ENCODE measurements around the gene TMEM38B. TPM values are rescaled to one million over a fixed set of nuclear protein-coding genes. Genes with fewer than 3 reads are reported as not detected.
"Not testable (repeated sequence)": the region's sequence is repeated elsewhere in the genome, so short reads cannot be mapped to it uniquely, and the experiment has no call there.

The TMEM38B gene
- total RNA-seq, 1 experiment from 2014 or later, result 14.5 TPM

- H3K4me1 Mint-ChIP-seq, result no peaks in the 10 kb centered on the region
- H3K79me1 ChIP-seq (ENCODE audit: insufficient read depth, low read depth, low read length, poor library complexity, severe bottlenecking), result no peaks in the 10 kb centered on the region
These were observed 65.7 kb downstream of the TMEM38B start for GRCh38 chr9:105760053-105760452.

DNA sequence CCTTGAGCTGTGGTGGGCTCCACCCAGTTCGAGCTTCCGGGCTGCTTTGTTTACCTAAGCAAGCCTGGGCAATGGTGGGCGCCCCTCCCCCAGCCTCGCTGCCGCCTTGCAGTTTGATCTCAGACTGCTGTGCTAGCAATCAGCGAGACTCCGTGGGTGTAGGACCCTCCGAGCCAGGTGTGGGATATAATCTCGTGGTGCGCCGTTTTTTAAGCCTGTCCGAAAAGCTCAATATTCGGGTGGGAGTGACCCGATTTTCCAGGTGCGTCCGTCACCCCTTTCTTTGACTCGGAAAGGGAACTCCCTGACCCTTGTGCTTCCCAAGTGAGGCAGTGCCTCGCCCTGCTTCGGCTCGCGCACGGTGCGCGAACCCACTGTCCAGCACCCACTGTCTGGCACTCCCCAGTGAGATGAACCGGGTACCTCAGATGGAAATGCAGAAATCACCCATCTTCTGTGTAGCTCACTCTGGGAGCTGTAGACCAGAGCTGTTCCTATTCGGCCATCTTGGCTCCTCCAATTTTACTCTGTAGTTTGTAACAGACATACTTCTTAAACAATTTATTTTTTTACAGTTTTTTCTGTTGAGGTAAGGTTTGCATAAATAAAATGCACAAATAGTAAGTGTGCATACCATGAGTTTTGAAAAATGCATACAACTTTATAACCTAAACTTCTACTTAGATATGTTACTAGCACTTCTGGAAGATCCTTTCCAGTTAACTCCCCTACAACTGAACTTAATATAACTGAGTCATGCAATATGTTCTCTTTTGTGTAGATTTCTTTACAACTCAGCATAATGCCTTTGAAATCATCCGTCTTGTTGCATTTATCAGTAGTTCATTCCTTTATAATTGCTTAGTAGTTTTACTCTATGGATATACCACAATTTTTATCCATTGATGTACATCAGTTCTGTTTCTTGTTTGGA, 88.5 kb downstream of the TMEM38B start:
- H3K27ac ChIP-seq (ENCODE audit: insufficient read length, low read depth, low read length); H2BK5ac ChIP-seq (ENCODE audit: insufficient read length, low read length); H3K23ac ChIP-seq (ENCODE audit: insufficient read length, low read depth, low read length); H3K9me3 ChIP-seq (ENCODE audit: control insufficient read depth, low read depth, low read length); H2BK20ac ChIP-seq (ENCODE audit: low read depth, low read length, poor library complexity, severe bottlenecking); H2BK120ac ChIP-seq (ENCODE audit: low read depth, low read length, poor library complexity, severe bottlenecking); H3K4me1 ChIP-seq (ENCODE audit: insufficient read depth, low read length); H3K79me2 ChIP-seq (ENCODE audit: insufficient read depth, low read length); H2AFZ ChIP-seq (ENCODE audit: low read length); H4K8ac ChIP-seq (replicated peaks; ENCODE audit: insufficient read length, low read depth, low read length); H4K20me1 ChIP-seq (ENCODE audit: control insufficient read depth, insufficient read depth, insufficient read length); H2BK15ac ChIP-seq (ENCODE audit: low read depth, low read length); H3K27me3 Mint-ChIP-seq (ENCODE audit: low read depth); H3K4ac ChIP-seq (ENCODE audit: low read depth, low read length); H2BK12ac ChIP-seq (ENCODE audit: insufficient read length, low read depth, low read length); H3K56ac ChIP-seq (ENCODE audit: insufficient read length, low read depth, low read length); H3K23me2 ChIP-seq (ENCODE audit: insufficient read length, low read depth, low read length, poor library complexity, severe bottlenecking); H3K27me3 ChIP-seq (ENCODE audit: insufficient read depth, low read length); H3T11ph ChIP-seq (ENCODE audit: low read length); H3K79me1 ChIP-seq (ENCODE audit: insufficient read depth, low read depth, low read length, poor library complexity, severe bottlenecking); H2AK5ac ChIP-seq (ENCODE audit: insufficient read length, low read length); H4K91ac ChIP-seq (ENCODE audit: insufficient read length, low read depth, low read length); H4K5ac ChIP-seq (ENCODE audit: insufficient read length, low read depth, low read length): not testable (repeated sequence)
- Mint-ChIP-seq H3K36me3 (ENCODE audit: insufficient read depth in 1 of 3, low read depth in 3 of 3) (peaks cover 7 to 28% (median 11%) of the 10 kb centered on the region in 3 experiments), H3K9me3 (peaks cover 11 to 27% of the 10 kb centered on the region in 2 experiments), H3K4me1 (peaks cover 5 to 13% of the 10 kb centered on the region in 2 experiments), H3K4me3 (peak overlapping the region; percentile 77 to 79), H3K27ac (peak overlapping the region; percentile 97 to 99 (median 99))
- H3K9ac ChIP-seq (ENCODE audit: extremely low read depth, insufficient read length, low read length), result peak overlapping the region; percentile 68
- peak overlapping the region; percentile 79 for H3K18ac ChIP-seq (ENCODE audit: insufficient read length, low read depth, low read length)
- H3K4me2 ChIP-seq (ENCODE audit: insufficient read depth, insufficient read length, low read length), result peak overlapping the region; percentile 17
- DNase-seq, result peak; percentile 24
- WGBS (ENCODE audit: extremely low coverage, insufficient read length, low lambda C conversion rate), result no CpG with 5 or more reads among the region's 27 CpGs
- peak overlapping the region; percentile 95; the same call in 1 of the 2 replicates for H3K14ac ChIP-seq (ENCODE audit: insufficient read depth, low read length)

More at GRCh38 chr9:105760053-105760452, 65.7 kb downstream of the TMEM38B start:
- Histone ChIP-seq H3K4me2 (ENCODE audit: insufficient read depth, insufficient read length, low read length) (no peak overlapping the region), H3K18ac (ENCODE audit: insufficient read length, low read depth, low read length) (no peak overlapping the region), H3K23me2 (ENCODE audit: insufficient read length, low read depth, low read length, poor library complexity, severe bottlenecking) (no peaks in the 10 kb centered on the region), H3K4ac (ENCODE audit: low read depth, low read length) (no peak overlapping the region), H2BK15ac (ENCODE audit: low read depth, low read length) (no peak overlapping the region), H2AK5ac (ENCODE audit: insufficient read length, low read length) (no peak overlapping the region), H3K9ac (ENCODE audit: extremely low read depth, insufficient read length, low read length) (no peak overlapping the region), H2BK5ac (ENCODE audit: insufficient read length, low read length) (no peak overlapping the region), H3K56ac (ENCODE audit: insufficient read length, low read depth, low read length) (no peak overlapping the region), H3K23ac (ENCODE audit: insufficient read length, low read depth, low read length) (no peak overlapping the region), H2BK120ac (ENCODE audit: low read depth, low read length, poor library complexity, severe bottlenecking) (no peak overlapping the region), H4K91ac (ENCODE audit: insufficient read length, low read depth, low read length) (no peak overlapping the region), H2AFZ (ENCODE audit: low read length) (no peak overlapping the region), H4K5ac (ENCODE audit: insufficient read length, low read depth, low read length) (no peak overlapping the region), H3K27me3 (ENCODE audit: insufficient read depth, low read length) (no peaks in the 10 kb centered on the region), H3K9me3 (ENCODE audit: control insufficient read depth, low read depth, low read length) (no peaks in the 10 kb centered on the region), H2BK12ac (ENCODE audit: insufficient read length, low read depth, low read length) (no peak overlapping the region), H4K20me1 (ENCODE audit: control insufficient read depth, insufficient read depth, insufficient read length) (no peaks in the 10 kb centered on the region), H3T11ph (ENCODE audit: low read length) (no peak overlapping the region), H2BK20ac (ENCODE audit: low read depth, low read length, poor library complexity, severe bottlenecking) (no peak overlapping the region), H3K4me1 (ENCODE audit: insufficient read depth, low read length) (no peaks in the 10 kb centered on the region), H3K79me2 (ENCODE audit: insufficient read depth, low read length) (no peaks in the 10 kb centered on the region), H3K14ac (ENCODE audit: insufficient read depth, low read length) (no peak overlapping the region), H4K8ac (replicated peaks; ENCODE audit: insufficient read length, low read depth, low read length) (no peak overlapping the region), H3K27ac (ENCODE audit: insufficient read length, low read depth, low read length) (no peak overlapping the region)
- no peak for DNase-seq
- Mint-ChIP-seq H3K4me3 (no peak overlapping the region), H3K27me3 (ENCODE audit: low read depth) (no peaks in the 10 kb centered on the region), H3K36me3 (ENCODE audit: insufficient read depth in 1 of 3, low read depth in 3 of 3) (no peaks in the 10 kb centered on the region; a peak in 1 of 7 replicates), H3K27ac (no peak overlapping the region), H3K9me3 (no peaks in the 10 kb centered on the region)
- no CpG with 5 or more reads among the region's 8 CpGs for WGBS (ENCODE audit: extremely low coverage, insufficient read length, low lambda C conversion rate)
- TF ChIP-seq, protein P1, sequence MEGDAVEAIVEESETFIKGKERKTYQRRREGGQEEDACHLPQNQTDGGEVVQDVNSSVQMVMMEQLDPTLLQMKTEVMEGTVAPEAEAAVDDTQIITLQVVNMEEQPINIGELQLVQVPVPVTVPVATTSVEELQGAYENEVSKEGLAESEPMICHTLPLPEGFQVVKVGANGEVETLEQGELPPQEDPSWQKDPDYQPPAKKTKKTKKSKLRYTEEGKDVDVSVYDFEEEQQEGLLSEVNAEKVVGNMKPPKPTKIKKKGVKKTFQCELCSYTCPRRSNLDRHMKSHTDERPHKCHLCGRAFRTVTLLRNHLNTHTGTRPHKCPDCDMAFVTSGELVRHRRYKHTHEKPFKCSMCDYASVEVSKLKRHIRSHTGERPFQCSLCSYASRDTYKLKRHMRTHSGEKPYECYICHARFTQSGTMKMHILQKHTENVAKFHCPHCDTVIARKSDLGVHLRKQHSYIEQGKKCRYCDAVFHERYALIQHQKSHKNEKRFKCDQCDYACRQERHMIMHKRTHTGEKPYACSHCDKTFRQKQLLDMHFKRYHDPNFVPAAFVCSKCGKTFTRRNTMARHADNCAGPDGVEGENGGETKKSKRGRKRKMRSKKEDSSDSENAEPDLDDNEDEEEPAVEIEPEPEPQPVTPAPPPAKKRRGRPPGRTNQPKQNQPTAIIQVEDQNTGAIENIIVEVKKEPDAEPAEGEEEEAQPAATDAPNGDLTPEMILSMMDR (conservative IDR thresholded peaks at IDR 0.05), result no peak

All from H9 (cell line).